HepG2 (cell line): ENCODE data around the gene COA5. TPM values are rescaled to one million over a fixed set of nuclear protein-coding genes. Genes with fewer than 3 reads are reported as not detected.

Source experiments
- GFI1 ChIP-seq: sonication (generic); formaldehyde crosslinking; IDR thresholded peaks from 2 replicates; pipeline ENCODE4 v1.5.0; 2020; ENCODE audit warnings: missing genetic modification reagents, mild to moderate bottlenecking, borderline replicate concordance
- GTF3A ChIP-seq: sonication (generic); formaldehyde crosslinking; conservative IDR thresholded peaks from 2 replicates; pipeline ENCODE4 v1.4.0; 2020; ENCODE audit warnings: mild to moderate bottlenecking, missing genetic modification reagents
- MED1 ChIP-seq: sonication (generic); formaldehyde crosslinking; IDR thresholded peaks from 2 replicates; pipeline ENCODE4 v1.4.0; 2020; ENCODE audit warnings: missing genetic modification reagents
- SP1 ChIP-seq, 2 experiments: fragments of 450-650 bp in 1 of 2; sonication (generic) in 1 of 2; formaldehyde crosslinking in 1 of 2; IDR thresholded peaks; 2 replicates each; pipeline versions ENCODE4 v1.4.0 to v1.6.1; 2016 to 2020; ENCODE audit warnings: missing genetic modification reagents in 1 of 2
- ZBTB1 ChIP-seq: sonication (generic); formaldehyde crosslinking; IDR thresholded peaks from 2 replicates; pipeline ENCODE4 v1.4.0; 2020; ENCODE audit warnings: missing genetic modification reagents, borderline replicate concordance
- ZFP62 ChIP-seq: sonication (generic); formaldehyde crosslinking; IDR thresholded peaks from 2 replicates; pipeline ENCODE4 v1.4.0; 2020; ENCODE audit warnings: missing genetic modification reagents
- ZNF101 ChIP-seq: sonication (generic); formaldehyde crosslinking; IDR thresholded peaks from 2 replicates; pipeline ENCODE4 v1.4.0; 2020; ENCODE audit warnings: mild to moderate bottlenecking, low read depth, missing genetic modification reagents, borderline replicate concordance
- ZNF33A ChIP-seq: sonication (generic); formaldehyde crosslinking; IDR thresholded peaks from 2 replicates; pipeline ENCODE4 v1.5.1; 2020; ENCODE audit warnings: missing genetic modification reagents, mild to moderate bottlenecking, moderate library complexity, borderline replicate concordance
- ZNF430 ChIP-seq: sonication (generic); formaldehyde crosslinking; IDR thresholded peaks from 2 replicates; pipeline ENCODE4 v1.9.0; 2021; ENCODE audit warnings: mild to moderate bottlenecking, missing genetic modification reagents
- ZNF44 ChIP-seq: sonication (generic); formaldehyde crosslinking; IDR thresholded peaks from 2 replicates; pipeline ENCODE4 v1.5.1; 2020; ENCODE audit warnings: mild to moderate bottlenecking, missing genetic modification reagents
- polyA plus RNA-seq, 8 experiments: library from polyadenylated mRNA; depleted of rRNA in 3 of 8; stranded (reverse) in 7 of 8; unstranded in 1 of 8; fragments of >200 nt; fragmentation: Illumina TruSeq in 4 of 8; extraction: Trizol in 4 of 8; gene quantifications; 2 replicates each; pipeline versions ENCODE4 v1.2.1 to v1.2.3, GENCODE V29; 2011 to 2016; ENCODE audit warnings: low read depth in 4 of 8, missing spikeins in 1 of 8, mixed read lengths in 1 of 8; ENCODE audit not compliant: insufficient read depth in 1 of 8
- total RNA-seq, 5 experiments: library from RNA; depleted of rRNA; stranded (reverse); fragments of >200 nt; fragmentation: Illumina TruSeq; extraction: Trizol; gene quantifications; 2 replicates each; pipeline ENCODE4 v1.2.3, GENCODE V29; 2016; ENCODE audit warnings: low read depth in 1 of 5
- TF ChIP-seq, protein P1 (sequence below): sonication (generic); formaldehyde crosslinking; IDR thresholded peaks from 2 replicates; pipeline ENCODE4 v1.5.0; 2020; ENCODE audit warnings: missing genetic modification reagents
- TF ChIP-seq, protein P2 (sequence below): sonication (generic); formaldehyde crosslinking; IDR thresholded peaks from 2 replicates; pipeline ENCODE4 v1.5.0; 2020; ENCODE audit warnings: mild to moderate bottlenecking, missing genetic modification reagents, moderate library complexity
- TF ChIP-seq, protein P3 (sequence below): IDR thresholded peaks from 2 replicates; pipeline ENCODE4 v1.6.1; 2016; ENCODE audit warnings: missing genetic modification reagents, missing compliant biosample characterization
- TF ChIP-seq, protein P4 (sequence below): sonication (generic); formaldehyde crosslinking; conservative IDR thresholded peaks from 2 replicates; pipeline ENCODE4 v1.4.0; 2020; ENCODE audit warnings: missing genetic modification reagents
- TF ChIP-seq, protein P5 (sequence below): sonication (generic); formaldehyde crosslinking; IDR thresholded peaks from 2 replicates; pipeline ENCODE4 v1.4.0; 2020; ENCODE audit warnings: missing genetic modification reagents
- TF ChIP-seq, protein P6 (sequence below): sonication (generic); formaldehyde crosslinking; IDR thresholded peaks from 2 replicates; pipeline ENCODE4 v1.4.0; 2020; ENCODE audit warnings: mild to moderate bottlenecking, missing genetic modification reagents

Gene COA5
- total and polyA plus RNA-seq, 2 of the 13 experiments (the other 11 are each of a cell fraction or from before 2014, with no cell fraction given), result 43.6 to 64.5 TPM

DNA sequence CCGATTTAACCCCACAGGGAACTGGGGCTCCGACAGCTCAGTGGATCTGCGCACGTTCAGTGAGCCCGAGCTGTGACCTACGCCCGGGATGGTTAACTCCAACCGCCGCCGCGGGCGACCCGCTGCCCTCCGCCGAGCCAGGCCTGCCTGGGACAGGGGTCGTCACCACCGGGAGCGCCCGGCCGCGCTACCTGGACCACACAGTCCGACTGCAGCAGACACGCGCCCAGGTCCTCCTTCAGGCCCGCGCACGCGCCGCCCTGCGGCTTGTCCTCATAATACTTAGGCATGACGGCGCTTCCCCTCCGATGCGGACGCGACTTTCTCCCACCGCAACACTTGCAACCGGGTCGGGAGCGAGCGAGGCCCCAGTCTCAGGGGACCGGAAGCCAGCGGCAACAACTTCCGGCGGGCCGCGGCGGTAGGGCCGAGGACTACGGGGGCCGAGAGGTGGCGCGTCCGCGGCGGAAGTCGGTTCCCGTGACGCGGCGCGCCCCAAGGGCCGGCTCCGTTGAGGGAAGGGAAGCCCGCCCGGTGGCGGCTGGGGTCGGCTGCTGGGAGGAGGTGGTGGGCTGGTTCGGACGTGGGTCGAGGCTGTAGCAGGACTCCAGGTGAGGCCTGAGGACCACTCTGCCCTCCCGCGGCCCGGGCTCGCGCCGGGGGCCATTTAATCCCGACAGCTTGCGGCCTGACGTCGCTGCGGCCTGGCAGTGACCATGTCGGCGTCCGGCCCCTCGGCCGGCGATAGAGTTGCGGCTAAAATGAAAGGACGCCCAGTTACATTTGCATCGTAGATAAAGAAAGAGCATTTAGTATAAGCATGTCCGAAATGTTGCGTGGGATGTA, at the start of gene COA5, which contains the start of gene UNC50 (continued):
- TF ChIP-seq, protein P1, sequence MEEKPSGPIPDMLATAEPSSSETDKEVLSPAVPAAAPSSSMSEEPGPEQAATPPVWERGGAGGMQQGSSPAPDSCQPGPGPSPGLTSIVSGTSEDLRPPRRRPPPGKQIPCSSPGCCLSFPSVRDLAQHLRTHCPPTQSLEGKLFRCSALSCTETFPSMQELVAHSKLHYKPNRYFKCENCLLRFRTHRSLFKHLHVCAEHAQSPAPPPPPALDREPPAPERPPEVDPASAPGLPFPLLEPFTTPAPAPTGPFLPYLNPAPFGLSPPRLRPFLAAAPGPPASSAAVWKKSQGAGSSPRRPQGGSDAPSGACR (CRISPR knock-in tag), result 0 out of 2 replicates have a peak, but pooled peaks have one; percentile 64
- peak; percentile 85 for TF ChIP-seq GFI1
- TF ChIP-seq, protein P2, sequence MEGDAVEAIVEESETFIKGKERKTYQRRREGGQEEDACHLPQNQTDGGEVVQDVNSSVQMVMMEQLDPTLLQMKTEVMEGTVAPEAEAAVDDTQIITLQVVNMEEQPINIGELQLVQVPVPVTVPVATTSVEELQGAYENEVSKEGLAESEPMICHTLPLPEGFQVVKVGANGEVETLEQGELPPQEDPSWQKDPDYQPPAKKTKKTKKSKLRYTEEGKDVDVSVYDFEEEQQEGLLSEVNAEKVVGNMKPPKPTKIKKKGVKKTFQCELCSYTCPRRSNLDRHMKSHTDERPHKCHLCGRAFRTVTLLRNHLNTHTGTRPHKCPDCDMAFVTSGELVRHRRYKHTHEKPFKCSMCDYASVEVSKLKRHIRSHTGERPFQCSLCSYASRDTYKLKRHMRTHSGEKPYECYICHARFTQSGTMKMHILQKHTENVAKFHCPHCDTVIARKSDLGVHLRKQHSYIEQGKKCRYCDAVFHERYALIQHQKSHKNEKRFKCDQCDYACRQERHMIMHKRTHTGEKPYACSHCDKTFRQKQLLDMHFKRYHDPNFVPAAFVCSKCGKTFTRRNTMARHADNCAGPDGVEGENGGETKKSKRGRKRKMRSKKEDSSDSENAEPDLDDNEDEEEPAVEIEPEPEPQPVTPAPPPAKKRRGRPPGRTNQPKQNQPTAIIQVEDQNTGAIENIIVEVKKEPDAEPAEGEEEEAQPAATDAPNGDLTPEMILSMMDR (CRISPR knock-in tag), result peak; percentile 42; the same call in 1 of the 2 replicates
- TF ChIP-seq SP1 (IDR thresholded peaks at IDR 0.05), result no peak
- peak; percentile 30; the same call in 1 of the 2 replicates for TF ChIP-seq SP1 (CRISPR knock-in tag; IDR thresholded peaks at IDR 0.05)
- peak; percentile 99 for TF ChIP-seq ZNF44 (CRISPR knock-in tag)
- TF ChIP-seq, protein P3, sequence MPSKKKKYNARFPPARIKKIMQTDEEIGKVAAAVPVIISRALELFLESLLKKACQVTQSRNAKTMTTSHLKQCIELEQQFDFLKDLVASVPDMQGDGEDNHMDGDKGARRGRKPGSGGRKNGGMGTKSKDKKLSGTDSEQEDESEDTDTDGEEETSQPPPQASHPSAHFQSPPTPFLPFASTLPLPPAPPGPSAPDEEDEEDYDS (CRISPR knock-in tag), result peak; percentile 83
- TF ChIP-seq ZNF33A, result peak; percentile 98
- 0 out of 2 replicates have a peak, but pooled peaks have one; percentile 47 for TF ChIP-seq ZNF101
- TF ChIP-seq, protein P4, sequence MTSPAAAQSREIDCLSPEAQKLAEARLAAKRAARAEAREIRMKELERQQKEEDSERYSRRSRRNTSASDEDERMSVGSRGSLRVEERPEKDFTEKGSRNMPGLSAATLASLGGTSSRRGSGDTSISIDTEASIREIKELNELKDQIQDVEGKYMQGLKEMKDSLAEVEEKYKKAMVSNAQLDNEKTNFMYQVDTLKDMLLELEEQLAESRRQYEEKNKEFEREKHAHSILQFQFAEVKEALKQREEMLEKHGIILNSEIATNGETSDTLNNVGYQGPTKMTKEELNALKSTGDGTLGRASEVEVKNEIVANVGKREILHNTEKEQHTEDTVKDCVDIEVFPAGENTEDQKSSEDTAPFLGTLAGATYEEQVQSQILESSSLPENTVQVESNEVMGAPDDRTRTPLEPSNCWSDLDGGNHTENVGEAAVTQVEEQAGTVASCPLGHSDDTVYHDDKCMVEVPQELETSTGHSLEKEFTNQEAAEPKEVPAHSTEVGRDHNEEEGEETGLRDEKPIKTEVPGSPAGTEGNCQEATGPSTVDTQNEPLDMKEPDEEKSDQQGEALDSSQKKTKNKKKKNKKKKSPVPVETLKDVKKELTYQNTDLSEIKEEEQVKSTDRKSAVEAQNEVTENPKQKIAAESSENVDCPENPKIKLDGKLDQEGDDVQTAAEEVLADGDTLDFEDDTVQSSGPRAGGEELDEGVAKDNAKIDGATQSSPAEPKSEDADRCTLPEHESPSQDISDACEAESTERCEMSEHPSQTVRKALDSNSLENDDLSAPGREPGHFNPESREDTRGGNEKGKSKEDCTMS (CRISPR knock-in tag), result no peak
- no peak for TF ChIP-seq ZBTB1 (CRISPR knock-in tag)
- TF ChIP-seq, protein P5, sequence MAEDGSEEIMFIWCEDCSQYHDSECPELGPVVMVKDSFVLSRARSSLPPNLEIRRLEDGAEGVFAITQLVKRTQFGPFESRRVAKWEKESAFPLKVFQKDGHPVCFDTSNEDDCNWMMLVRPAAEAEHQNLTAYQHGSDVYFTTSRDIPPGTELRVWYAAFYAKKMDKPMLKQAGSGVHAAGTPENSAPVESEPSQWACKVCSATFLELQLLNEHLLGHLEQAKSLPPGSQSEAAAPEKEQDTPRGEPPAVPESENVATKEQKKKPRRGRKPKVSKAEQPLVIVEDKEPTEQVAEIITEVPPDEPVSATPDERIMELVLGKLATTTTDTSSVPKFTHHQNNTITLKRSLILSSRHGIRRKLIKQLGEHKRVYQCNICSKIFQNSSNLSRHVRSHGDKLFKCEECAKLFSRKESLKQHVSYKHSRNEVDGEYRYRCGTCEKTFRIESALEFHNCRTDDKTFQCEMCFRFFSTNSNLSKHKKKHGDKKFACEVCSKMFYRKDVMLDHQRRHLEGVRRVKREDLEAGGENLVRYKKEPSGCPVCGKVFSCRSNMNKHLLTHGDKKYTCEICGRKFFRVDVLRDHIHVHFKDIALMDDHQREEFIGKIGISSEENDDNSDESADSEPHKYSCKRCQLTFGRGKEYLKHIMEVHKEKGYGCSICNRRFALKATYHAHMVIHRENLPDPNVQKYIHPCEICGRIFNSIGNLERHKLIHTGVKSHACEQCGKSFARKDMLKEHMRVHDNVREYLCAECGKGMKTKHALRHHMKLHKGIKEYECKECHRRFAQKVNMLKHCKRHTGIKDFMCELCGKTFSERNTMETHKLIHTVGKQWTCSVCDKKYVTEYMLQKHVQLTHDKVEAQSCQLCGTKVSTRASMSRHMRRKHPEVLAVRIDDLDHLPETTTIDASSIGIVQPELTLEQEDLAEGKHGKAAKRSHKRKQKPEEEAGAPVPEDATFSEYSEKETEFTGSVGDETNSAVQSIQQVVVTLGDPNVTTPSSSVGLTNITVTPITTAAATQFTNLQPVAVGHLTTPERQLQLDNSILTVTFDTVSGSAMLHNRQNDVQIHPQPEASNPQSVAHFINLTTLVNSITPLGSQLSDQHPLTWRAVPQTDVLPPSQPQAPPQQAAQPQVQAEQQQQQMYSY, result no peak
- TF ChIP-seq MED1 (CRISPR knock-in tag), result peak; percentile 86
- peak; percentile 49; the same call in 1 of the 2 replicates for TF ChIP-seq GTF3A (CRISPR knock-in tag)
- TF ChIP-seq ZFP62 (CRISPR knock-in tag), result no peak
- peak; percentile 68 for TF ChIP-seq ZNF430 (CRISPR knock-in tag)
- TF ChIP-seq, protein P6, sequence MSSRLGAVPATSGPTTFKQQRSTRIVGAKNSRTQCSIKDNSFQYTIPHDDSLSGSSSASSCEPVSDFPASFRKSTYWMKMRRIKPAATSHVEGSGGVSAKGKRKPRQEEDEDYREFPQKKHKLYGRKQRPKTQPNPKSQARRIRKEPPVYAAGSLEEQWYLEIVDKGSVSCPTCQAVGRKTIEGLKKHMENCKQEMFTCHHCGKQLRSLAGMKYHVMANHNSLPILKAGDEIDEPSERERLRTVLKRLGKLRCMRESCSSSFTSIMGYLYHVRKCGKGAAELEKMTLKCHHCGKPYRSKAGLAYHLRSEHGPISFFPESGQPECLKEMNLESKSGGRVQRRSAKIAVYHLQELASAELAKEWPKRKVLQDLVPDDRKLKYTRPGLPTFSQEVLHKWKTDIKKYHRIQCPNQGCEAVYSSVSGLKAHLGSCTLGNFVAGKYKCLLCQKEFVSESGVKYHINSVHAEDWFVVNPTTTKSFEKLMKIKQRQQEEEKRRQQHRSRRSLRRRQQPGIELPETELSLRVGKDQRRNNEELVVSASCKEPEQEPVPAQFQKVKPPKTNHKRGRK (CRISPR knock-in tag), result 0 out of 2 replicates have a peak, but pooled peaks have one; percentile 15
